Uterus (tissue), 2 donors: ENCODE results near the gene CLEC5A.
"Not testable (repeated sequence)": the region's sequence is repeated elsewhere in the genome, so short reads cannot be mapped to it uniquely, and the experiment has no call there.

ENCODE experiments used
- POLR2A ChIP-seq, 2 donors: fragments of 450-650 bp; IDR thresholded peaks; one replicate each; pipeline ENCODE4 v1.6.1; 2016; ENCODE audit warnings: antibody characterized with exemption in 2 of 2, mild to moderate bottlenecking in 1 of 2, moderate library complexity in 1 of 2
- TF ChIP-seq, protein P1 (sequence below), 4 experiments: fragments of 200-600 bp in 2 of 4; fragments of 450-650 bp in 2 of 4; sonication (generic) in 2 of 4; IDR thresholded peaks; one replicate each; pipeline ENCODE4 v1.5.1; 2016 to 2019; ENCODE audit warnings: antibody characterized with exemption in 4 of 4, mild to moderate bottlenecking in 2 of 4, moderate library complexity in 1 of 4

DNA sequence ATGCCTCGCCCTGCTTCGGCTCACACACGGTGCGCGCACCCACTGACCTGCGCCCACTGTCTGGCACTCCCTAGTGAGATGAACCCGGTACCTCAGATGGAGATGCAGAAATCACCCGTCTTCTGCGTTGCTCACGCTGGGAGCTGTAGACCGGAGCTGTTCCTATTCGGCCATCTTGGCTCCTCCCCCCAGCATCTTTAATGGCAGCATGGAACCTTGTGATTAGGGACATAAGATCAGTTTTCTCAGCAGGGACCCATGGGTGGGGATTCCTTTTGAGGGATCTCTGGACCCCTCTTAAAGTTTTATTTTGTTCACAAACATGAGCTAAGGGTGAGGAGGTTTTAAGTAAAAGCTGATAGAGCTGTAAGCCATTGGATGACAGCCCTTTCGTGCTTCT lies 39.2 kb upstream of the CLEC5A start:
- TF ChIP-seq, protein P1, sequence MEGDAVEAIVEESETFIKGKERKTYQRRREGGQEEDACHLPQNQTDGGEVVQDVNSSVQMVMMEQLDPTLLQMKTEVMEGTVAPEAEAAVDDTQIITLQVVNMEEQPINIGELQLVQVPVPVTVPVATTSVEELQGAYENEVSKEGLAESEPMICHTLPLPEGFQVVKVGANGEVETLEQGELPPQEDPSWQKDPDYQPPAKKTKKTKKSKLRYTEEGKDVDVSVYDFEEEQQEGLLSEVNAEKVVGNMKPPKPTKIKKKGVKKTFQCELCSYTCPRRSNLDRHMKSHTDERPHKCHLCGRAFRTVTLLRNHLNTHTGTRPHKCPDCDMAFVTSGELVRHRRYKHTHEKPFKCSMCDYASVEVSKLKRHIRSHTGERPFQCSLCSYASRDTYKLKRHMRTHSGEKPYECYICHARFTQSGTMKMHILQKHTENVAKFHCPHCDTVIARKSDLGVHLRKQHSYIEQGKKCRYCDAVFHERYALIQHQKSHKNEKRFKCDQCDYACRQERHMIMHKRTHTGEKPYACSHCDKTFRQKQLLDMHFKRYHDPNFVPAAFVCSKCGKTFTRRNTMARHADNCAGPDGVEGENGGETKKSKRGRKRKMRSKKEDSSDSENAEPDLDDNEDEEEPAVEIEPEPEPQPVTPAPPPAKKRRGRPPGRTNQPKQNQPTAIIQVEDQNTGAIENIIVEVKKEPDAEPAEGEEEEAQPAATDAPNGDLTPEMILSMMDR (IDR thresholded peaks at IDR 0.05), result not testable (repeated sequence)
- not testable (repeated sequence) for TF ChIP-seq POLR2A (IDR thresholded peaks at IDR 0.05)
